Testis (tissue), 3 donors: Measurements from ENCODE around the gene CDKN1A. TPM values are rescaled to one million over a fixed set of nuclear protein-coding genes. Genes with fewer than 3 reads are reported as not detected.
"Not testable (repeated sequence)": the region's sequence is repeated elsewhere in the genome, so short reads cannot be mapped to it uniquely, and the experiment has no call there.

Experiments used
- DNase-seq: peaks from one replicate; pipeline ENCODE4 v3.0.0-alpha.2; 2019
- H3K27ac ChIP-seq, 2 donors: fragments of 200-600 bp; sonication (generic); one replicate each; pipeline ENCODE4 v1.5.1; 2019
- H3K27me3 ChIP-seq: fragments of 200-600 bp; sonication (generic); one replicate; pipeline ENCODE4 v1.5.1; 2019
- H3K36me3 ChIP-seq: fragments of 200-600 bp; sonication (generic); one replicate; pipeline ENCODE4 v1.5.1; 2017; ENCODE audit warnings: low read depth; ENCODE audit errors: missing control alignments
- H3K4me1 ChIP-seq: fragments of 200-600 bp; sonication (generic); one replicate; pipeline ENCODE4 v1.5.1; 2019
- H3K4me3 ChIP-seq, 2 donors: fragments of 200-600 bp; sonication (generic); one replicate each; pipeline ENCODE4 v1.5.1; 2017 to 2019
- H3K9me3 ChIP-seq: fragments of 200-600 bp; sonication (generic); one replicate; pipeline ENCODE4 v1.5.1; 2017
- POLR2A ChIP-seq: fragments of 450-650 bp; IDR thresholded peaks from one replicate; pipeline ENCODE4 v1.6.1; 2017; ENCODE audit warnings: antibody characterized with exemption, mild to moderate bottlenecking, moderate library complexity
- WGBS, 2 donors: methylation state at CpG; one replicate each; pipeline ENCODE4 v1.1.5; 2018; 5-methylcytosine and 5-hydroxymethylcytosine counted together
- intact Hi-C: fragments of 100-400 bp; cut with DNase I; formaldehyde crosslinking; loops from one replicate; pipeline ENCODE4 v1.15.1; 2023; ENCODE audit warnings: low total_unique reads
- polyA plus RNA-seq: library from polyadenylated mRNA; stranded (reverse); fragments of 350-450 nt; fragmentation: Illumina TruSeq; extraction: RNeasy Lipid Tissue Mini Kit (QIAGEN cat#74804); gene quantifications from one replicate; pipeline ENCODE4 v1.2.3, GENCODE V29; 2014; ENCODE audit warnings: low read depth, low replicate concordance; ENCODE audit not compliant: insufficient read depth
- total RNA-seq, 2 donors: library from RNA; depleted of rRNA; stranded (reverse); fragments of >200 nt; gene quantifications; one replicate each; pipeline ENCODE4 v1.2.3, GENCODE V29; 2016
- TF ChIP-seq, protein P1 (sequence below), 3 experiments: fragments of 450-650 bp in 2 of 3; fragments of 200-600 bp in 1 of 3; sonication (generic) in 1 of 3; IDR thresholded peaks; one replicate each; pipeline ENCODE4 v1.5.1; 2016 to 2019; ENCODE audit warnings: antibody characterized with exemption in 3 of 3, mild to moderate bottlenecking in 2 of 3, moderate library complexity in 1 of 3

CDKN1A gene
- total and polyA plus RNA-seq, 3 donors from 2014 or later, result 64.2 to 154 (median 154) TPM

DNA sequence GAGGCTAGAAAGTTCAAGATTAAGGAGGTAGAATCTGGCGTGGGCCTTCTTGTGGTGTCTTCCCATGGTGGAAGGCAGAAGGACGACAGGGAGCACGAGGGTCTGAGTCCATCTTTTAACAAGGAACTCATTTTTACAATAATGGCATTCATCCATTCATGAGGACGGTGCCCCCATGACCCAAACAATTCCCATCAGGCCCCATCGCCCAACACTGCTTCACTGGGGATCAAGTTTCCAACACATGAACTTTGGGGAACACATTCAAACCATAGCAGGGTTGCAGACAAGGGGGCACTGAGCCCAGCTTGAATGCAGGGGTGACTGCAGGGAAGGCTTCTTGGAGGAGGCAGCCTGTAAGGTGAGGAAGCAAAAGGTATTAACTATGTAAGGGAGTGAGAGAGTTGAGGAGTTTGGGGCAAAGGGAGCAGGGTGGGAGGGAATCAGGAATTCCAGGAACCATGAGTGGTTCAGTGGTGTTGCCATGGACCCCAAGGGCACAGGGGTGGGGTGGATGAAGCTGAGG is 24.6 kb downstream of the CDKN1A start:
- WGBS, 2 donors, result 80 to 87% methylated on average over 5 of the region's 5 CpGs
- no peaks in the 10 kb centered on the region for H3K9me3 ChIP-seq
- TF ChIP-seq POLR2A, result no peak
- TF ChIP-seq, protein P1, sequence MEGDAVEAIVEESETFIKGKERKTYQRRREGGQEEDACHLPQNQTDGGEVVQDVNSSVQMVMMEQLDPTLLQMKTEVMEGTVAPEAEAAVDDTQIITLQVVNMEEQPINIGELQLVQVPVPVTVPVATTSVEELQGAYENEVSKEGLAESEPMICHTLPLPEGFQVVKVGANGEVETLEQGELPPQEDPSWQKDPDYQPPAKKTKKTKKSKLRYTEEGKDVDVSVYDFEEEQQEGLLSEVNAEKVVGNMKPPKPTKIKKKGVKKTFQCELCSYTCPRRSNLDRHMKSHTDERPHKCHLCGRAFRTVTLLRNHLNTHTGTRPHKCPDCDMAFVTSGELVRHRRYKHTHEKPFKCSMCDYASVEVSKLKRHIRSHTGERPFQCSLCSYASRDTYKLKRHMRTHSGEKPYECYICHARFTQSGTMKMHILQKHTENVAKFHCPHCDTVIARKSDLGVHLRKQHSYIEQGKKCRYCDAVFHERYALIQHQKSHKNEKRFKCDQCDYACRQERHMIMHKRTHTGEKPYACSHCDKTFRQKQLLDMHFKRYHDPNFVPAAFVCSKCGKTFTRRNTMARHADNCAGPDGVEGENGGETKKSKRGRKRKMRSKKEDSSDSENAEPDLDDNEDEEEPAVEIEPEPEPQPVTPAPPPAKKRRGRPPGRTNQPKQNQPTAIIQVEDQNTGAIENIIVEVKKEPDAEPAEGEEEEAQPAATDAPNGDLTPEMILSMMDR (IDR thresholded peaks at IDR 0.05), result no peak
- H3K4me3 ChIP-seq, result no peak overlapping the region
- H3K4me1 ChIP-seq, result no peaks in the 10 kb centered on the region
- no peaks in the 10 kb centered on the region for H3K27me3 ChIP-seq
- H3K36me3 ChIP-seq, result no peaks in the 10 kb centered on the region
- no peak overlapping the region for H3K27ac ChIP-seq
- intact Hi-C loops, result no loop called here
- DNase-seq, result no peak

DNA sequence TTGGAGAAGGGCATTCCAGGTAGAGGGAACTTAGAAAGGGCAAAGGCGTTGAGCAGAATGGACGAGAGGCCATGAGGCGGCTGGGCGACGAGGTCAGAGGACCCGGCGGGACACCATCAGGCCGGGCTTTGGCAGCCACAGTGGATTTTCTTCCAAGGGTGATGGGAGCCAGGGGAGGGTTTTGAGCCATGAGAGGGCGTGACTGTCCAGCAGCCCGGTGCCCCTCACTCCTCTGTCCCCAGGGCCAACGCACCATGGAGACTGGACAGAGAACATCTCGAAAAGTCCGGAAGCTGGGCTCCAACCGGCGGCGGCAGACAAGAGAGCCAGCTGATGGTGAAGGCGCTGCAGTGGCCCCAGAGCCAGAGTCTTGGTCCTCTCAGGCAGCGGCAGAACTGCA is 25.5 kb downstream of the CDKN1A start:
- no peaks in the 10 kb centered on the region for H3K9me3 ChIP-seq
- 94 to 97% methylated on average over 18 of the region's 18 CpGs for WGBS, 2 donors
- no peaks in the 10 kb centered on the region for H3K27me3 ChIP-seq
- DNase-seq, result no peak
- no peak overlapping the region for H3K4me3 ChIP-seq
- no peak overlapping the region for H3K27ac ChIP-seq
- intact Hi-C loops, result no loop called here
- TF ChIP-seq, protein P1 (IDR thresholded peaks at IDR 0.05), result no peak
- TF ChIP-seq POLR2A, result no peak
- no peaks in the 10 kb centered on the region for H3K36me3 ChIP-seq
- H3K4me1 ChIP-seq, result no peaks in the 10 kb centered on the region

DNA sequence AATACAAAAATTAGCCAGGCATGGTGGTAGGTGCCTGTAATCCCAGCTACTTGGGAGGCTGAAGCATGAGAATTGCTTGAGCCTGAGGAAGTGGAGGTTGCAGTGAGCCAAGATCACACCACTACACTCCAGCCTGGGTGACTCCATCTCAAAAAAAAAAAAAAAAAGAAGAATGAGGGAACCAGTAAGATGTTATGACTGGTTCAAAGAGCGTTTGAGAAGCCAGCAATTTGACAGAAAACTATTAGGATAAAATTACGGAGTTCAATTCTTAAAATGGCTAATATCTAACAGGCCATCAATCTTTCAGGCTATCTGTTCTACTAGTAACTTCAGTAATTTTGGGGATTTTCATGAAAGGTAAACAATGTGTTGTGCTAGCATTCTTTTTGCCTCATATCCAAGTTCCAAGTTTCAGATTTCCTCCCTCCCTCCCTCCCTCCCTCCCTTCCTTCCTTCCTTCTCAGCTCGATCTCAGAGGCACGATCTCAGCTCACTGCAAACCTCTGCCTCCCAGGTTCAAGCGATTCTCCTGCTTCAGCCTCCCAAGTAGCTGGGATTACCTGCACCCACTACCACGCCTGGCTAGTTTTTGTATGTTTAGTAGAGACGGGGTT is 26.6 kb downstream of the CDKN1A start:
- H3K36me3 ChIP-seq, DNase-seq, H3K4me1 ChIP-seq, H3K4me3 ChIP-seq, H3K27me3 ChIP-seq, H3K27ac ChIP-seq, intact Hi-C loops, H3K9me3 ChIP-seq: not testable (repeated sequence)
- 67 to 79% methylated on average over 7 of the region's 7 CpGs for WGBS, 2 donors

DNA sequence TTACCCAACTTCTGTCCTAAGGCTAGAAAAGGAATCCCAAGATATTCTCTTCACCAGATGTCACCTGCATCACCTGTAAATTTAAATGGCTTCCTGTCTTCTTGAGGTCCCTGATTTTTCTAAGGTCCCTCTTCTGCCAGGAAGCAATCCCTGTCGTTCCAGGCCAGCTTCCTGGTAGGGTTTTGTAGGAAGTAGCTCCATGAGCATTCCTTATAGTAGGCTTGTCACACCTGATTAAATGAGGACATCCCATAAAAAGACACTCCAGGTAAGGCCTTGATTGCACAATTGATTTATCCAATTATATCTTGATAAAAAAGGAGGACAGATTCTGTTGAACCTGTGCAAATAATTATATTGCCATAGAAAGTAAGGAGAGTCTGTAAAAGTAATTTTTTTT is 27.8 kb downstream of the CDKN1A start:
- Histone ChIP-seq H3K9me3 (no peaks in the 10 kb centered on the region), H3K27me3 (no peaks in the 10 kb centered on the region), H3K4me1 (no peaks in the 10 kb centered on the region), H3K27ac (no peak overlapping the region), H3K4me3 (no peak overlapping the region), H3K36me3 (no peaks in the 10 kb centered on the region)
- DNase-seq, result no peak
- no peak for TF ChIP-seq POLR2A
- TF ChIP-seq, protein P1 (IDR thresholded peaks at IDR 0.05), result no peak
- intact Hi-C loops, result no loop called here
- 75 to 92% methylated on average over 1 of the region's 1 CpG for WGBS, 2 donors

DNA sequence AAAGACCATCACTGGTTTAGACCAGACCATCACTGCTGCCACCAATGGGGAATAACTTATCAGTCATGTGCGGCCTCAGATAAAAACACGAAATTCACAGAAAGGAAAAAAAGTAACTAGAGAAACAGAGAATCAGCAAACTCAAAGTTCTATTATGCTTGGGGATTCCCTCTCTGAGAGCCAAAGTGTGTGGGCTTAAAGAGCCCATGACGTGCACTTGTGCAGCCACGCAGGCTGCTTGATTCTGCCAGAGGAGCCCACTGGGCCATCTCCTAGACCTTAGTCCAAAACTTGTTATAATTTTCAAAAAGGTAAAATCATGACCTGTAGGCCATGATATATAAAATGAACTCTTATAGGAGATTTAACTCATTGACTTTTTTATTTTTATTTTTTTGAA is 34.3 kb downstream of the CDKN1A start:
- intact Hi-C loops, result no loop called here
- TF ChIP-seq, protein P1 (IDR thresholded peaks at IDR 0.05), result no peak
- no peak for TF ChIP-seq POLR2A
- Histone ChIP-seq H3K27ac (no peak overlapping the region), H3K4me3 (no peak overlapping the region), H3K27me3 (no peaks in the 10 kb centered on the region), H3K4me1 (no peaks in the 10 kb centered on the region), H3K36me3 (no peaks in the 10 kb centered on the region), H3K9me3 (no peaks in the 10 kb centered on the region)
- WGBS, 2 donors, result 69 to 73% methylated on average over 4 of the region's 4 CpGs
- DNase-seq, result no peak
